ENCODE measurements around the gene B4GALT6. TPM values are rescaled to one million over a fixed set of nuclear protein-coding genes. Genes with fewer than 3 reads are reported as not detected.

Gene B4GALT6
- total RNA-seq, 2 donors from 2014 or later = 0.95 to 3.0 TPM

DNA sequence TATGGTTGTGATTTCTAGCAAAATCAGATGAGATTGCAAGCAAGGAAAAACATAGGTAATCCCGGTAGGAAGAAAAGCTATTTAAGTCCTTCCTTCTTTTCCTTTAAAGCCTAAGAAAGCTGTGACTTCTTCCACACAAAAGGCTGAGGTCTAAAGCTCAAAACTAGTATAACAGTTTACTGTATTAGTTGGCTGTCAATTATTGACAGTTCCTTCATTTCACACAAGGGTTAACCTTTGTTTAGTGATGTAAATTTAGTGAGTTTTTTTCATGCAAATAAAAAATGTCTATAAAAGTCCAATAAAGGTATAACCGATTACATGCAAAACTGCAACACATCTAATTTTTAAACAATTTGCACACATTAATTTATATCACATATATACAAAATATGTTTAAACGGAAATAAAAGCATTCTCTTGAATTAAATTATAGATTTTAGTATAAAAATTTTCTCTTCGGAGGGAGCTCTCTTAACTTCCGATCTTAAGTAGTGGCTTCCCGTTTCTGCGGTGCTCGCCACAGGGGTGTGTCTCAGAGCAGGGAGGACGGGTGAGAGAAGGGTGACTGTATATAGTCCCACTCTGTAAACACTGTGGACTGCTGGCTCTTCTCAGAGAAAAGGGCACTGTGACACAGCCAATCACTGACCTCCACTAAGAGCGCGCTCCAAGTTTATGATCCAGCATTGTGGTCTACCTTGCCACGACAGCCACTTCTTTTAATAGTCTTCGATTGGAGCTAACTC is 59.3 kb downstream of the B4GALT6 start:
- Histone ChIP-seq H3K4me3 (no peak overlapping the region), H3K9me3 (no peaks in the 10 kb centered on the region), H3K27ac (no peak overlapping the region), H3K27me3 (replicated peaks; ENCODE audit: insufficient read depth) (no peaks in the 10 kb centered on the region), H3K4me1 (ENCODE audit: control insufficient read depth in 1 of 2, low read depth in 2 of 2) (no peaks in the 10 kb centered on the region), H3K36me3 (no peaks in the 10 kb centered on the region)
- ATAC-seq (ENCODE audit: insufficient number of reproducible peaks, low FRiP score, low read depth) (no peak), DNase-seq (ENCODE audit: low spot score) (no peak)
- TF ChIP-seq, protein P1, sequence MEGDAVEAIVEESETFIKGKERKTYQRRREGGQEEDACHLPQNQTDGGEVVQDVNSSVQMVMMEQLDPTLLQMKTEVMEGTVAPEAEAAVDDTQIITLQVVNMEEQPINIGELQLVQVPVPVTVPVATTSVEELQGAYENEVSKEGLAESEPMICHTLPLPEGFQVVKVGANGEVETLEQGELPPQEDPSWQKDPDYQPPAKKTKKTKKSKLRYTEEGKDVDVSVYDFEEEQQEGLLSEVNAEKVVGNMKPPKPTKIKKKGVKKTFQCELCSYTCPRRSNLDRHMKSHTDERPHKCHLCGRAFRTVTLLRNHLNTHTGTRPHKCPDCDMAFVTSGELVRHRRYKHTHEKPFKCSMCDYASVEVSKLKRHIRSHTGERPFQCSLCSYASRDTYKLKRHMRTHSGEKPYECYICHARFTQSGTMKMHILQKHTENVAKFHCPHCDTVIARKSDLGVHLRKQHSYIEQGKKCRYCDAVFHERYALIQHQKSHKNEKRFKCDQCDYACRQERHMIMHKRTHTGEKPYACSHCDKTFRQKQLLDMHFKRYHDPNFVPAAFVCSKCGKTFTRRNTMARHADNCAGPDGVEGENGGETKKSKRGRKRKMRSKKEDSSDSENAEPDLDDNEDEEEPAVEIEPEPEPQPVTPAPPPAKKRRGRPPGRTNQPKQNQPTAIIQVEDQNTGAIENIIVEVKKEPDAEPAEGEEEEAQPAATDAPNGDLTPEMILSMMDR (IDR thresholded peaks at IDR 0.05) = no peak

DNA sequence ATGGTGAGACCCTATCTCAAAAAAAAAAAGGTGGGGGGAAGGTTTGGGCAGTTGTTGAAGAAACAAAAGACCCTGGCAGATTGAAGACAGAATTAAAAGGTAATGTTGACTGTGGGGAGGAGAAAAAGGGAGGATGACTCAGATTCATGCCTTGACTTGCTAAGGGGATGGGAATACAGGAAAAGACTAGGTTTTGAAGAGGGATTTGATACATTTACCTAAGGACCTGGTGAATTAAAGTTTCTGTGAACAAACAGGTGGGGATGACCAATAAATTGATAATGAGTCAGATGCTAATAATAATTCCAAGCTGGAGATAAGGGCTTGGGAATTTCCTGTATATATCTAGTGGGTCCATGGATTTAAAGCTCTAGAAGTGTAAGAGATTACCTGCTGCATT is 65.1 kb downstream of the B4GALT6 start:
- no peak for ATAC-seq (ENCODE audit: insufficient number of reproducible peaks, low FRiP score, low read depth)
- no peak overlapping the region for H3K4me3 ChIP-seq
- no peaks in the 10 kb centered on the region for H3K4me1 ChIP-seq (ENCODE audit: control insufficient read depth in 1 of 2, low read depth in 2 of 2)
- no peaks in the 10 kb centered on the region for H3K36me3 ChIP-seq
- H3K27ac ChIP-seq = no peak overlapping the region
- TF ChIP-seq, protein P1 (IDR thresholded peaks at IDR 0.05) = no peak
- no peak for DNase-seq (ENCODE audit: low spot score)
- H3K9me3 ChIP-seq = no peaks in the 10 kb centered on the region
- no peaks in the 10 kb centered on the region for H3K27me3 ChIP-seq (replicated peaks; ENCODE audit: insufficient read depth)

DNA sequence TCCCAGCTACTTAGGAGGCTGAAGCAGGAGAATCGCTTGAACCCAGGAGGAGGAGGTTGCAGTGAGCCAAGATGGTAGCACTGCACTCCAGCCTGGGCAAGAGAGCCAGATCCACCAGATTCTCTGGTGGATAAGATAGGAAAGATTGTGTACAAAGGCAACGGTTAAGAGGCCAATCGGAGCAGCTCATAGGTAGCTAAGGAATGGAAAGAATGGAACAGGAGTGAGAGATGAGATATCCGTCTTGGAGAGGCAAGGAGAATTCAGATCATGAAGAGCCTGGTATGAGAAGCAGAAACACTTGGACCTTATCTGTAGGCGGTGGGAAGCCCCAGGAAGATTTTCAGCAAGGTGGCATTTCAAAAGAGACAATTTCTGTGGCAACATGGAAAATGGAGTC is 65.6 kb downstream of the B4GALT6 start:
- Histone ChIP-seq H3K4me1 (ENCODE audit: control insufficient read depth in 1 of 2, low read depth in 2 of 2) (no peaks in the 10 kb centered on the region), H3K9me3 (no peaks in the 10 kb centered on the region), H3K27me3 (replicated peaks; ENCODE audit: insufficient read depth) (no peaks in the 10 kb centered on the region), H3K36me3 (no peaks in the 10 kb centered on the region), H3K27ac (no peak overlapping the region), H3K4me3 (no peak overlapping the region)
- no peak for DNase-seq (ENCODE audit: low spot score)
- no peak for ATAC-seq (ENCODE audit: insufficient number of reproducible peaks, low FRiP score, low read depth)
- TF ChIP-seq, protein P1 (IDR thresholded peaks at IDR 0.05) = no peak

DNA sequence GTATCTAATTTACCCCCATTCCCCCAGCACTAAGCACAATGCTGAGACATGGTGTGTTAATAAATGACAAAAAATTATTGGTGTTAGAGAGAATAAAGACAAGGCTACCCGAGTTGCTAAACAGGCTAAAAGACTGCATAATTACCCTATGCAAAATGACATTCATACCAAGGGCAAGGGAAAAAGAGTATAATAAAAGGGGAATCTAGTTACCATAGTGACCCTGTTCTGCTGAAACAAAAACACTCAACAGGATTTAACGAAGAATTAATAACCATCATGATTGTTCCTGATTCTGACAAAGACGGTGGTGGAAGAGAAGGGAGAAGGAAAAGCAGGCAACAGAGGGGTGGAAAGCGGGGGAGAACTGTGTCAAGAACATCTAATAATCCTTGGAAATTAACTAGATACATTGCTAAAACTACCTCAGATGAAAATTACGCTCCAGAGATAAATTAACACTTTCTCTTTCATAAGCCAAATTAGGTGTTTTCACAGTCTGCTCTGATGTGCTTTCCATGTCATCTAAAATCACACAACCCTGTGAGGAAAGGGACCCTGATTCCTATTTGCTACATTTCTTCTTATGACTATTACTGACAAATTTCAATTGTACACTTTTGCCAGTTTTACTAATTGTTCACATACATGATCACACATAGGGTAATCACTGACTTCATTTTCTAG is 67.2 kb downstream of the B4GALT6 start:
- TF ChIP-seq, protein P1 (IDR thresholded peaks at IDR 0.05) = no peak
- H3K9me3 ChIP-seq = no peaks in the 10 kb centered on the region
- H3K27me3 ChIP-seq (replicated peaks; ENCODE audit: insufficient read depth) = no peaks in the 10 kb centered on the region
- no peaks in the 10 kb centered on the region for H3K36me3 ChIP-seq
- no peak overlapping the region for H3K27ac ChIP-seq
- ATAC-seq (ENCODE audit: insufficient number of reproducible peaks, low FRiP score, low read depth) (no peak), DNase-seq (ENCODE audit: low spot score) (no peak)
- no peaks in the 10 kb centered on the region for H3K4me1 ChIP-seq (ENCODE audit: control insufficient read depth in 1 of 2, low read depth in 2 of 2)
- H3K4me3 ChIP-seq = no peak overlapping the region

DNA sequence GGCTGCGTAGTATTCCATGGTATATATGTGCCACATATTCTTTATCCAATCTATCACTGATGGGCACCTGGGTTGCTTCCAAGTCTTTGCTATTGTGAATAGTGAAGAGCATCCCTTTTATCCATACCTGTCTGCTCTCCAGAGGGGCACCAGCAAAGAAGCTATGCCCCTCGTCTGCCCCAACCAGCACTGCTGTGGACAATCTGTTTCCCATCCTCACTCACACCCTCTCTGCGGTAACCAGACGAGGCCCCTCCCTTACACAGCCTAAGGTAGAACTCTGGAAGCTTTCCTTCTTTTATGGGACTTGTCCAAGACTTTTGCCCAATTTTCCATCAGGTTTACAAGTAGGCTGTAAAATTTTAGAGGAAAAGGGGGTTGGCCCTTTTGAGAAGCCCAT is 67.8 kb downstream of the B4GALT6 start:
- no peak for DNase-seq (ENCODE audit: low spot score)
- H3K36me3 ChIP-seq = no peaks in the 10 kb centered on the region
- no peak for ATAC-seq (ENCODE audit: insufficient number of reproducible peaks, low FRiP score, low read depth)
- no peaks in the 10 kb centered on the region for H3K4me1 ChIP-seq (ENCODE audit: control insufficient read depth in 1 of 2, low read depth in 2 of 2)
- H3K27me3 ChIP-seq (replicated peaks; ENCODE audit: insufficient read depth) = no peaks in the 10 kb centered on the region
- TF ChIP-seq, protein P1 (IDR thresholded peaks at IDR 0.05) = no peak
- H3K9me3 ChIP-seq = no peaks in the 10 kb centered on the region
- no peak overlapping the region for H3K4me3 ChIP-seq
- H3K27ac ChIP-seq = no peak overlapping the region
